Measurements from ENCODE around the gene MAP3K4.

MAP3K4 gene, protein sequence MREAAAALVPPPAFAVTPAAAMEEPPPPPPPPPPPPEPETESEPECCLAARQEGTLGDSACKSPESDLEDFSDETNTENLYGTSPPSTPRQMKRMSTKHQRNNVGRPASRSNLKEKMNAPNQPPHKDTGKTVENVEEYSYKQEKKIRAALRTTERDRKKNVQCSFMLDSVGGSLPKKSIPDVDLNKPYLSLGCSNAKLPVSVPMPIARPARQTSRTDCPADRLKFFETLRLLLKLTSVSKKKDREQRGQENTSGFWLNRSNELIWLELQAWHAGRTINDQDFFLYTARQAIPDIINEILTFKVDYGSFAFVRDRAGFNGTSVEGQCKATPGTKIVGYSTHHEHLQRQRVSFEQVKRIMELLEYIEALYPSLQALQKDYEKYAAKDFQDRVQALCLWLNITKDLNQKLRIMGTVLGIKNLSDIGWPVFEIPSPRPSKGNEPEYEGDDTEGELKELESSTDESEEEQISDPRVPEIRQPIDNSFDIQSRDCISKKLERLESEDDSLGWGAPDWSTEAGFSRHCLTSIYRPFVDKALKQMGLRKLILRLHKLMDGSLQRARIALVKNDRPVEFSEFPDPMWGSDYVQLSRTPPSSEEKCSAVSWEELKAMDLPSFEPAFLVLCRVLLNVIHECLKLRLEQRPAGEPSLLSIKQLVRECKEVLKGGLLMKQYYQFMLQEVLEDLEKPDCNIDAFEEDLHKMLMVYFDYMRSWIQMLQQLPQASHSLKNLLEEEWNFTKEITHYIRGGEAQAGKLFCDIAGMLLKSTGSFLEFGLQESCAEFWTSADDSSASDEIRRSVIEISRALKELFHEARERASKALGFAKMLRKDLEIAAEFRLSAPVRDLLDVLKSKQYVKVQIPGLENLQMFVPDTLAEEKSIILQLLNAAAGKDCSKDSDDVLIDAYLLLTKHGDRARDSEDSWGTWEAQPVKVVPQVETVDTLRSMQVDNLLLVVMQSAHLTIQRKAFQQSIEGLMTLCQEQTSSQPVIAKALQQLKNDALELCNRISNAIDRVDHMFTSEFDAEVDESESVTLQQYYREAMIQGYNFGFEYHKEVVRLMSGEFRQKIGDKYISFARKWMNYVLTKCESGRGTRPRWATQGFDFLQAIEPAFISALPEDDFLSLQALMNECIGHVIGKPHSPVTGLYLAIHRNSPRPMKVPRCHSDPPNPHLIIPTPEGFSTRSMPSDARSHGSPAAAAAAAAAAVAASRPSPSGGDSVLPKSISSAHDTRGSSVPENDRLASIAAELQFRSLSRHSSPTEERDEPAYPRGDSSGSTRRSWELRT (N-terminal part only)

DNA sequence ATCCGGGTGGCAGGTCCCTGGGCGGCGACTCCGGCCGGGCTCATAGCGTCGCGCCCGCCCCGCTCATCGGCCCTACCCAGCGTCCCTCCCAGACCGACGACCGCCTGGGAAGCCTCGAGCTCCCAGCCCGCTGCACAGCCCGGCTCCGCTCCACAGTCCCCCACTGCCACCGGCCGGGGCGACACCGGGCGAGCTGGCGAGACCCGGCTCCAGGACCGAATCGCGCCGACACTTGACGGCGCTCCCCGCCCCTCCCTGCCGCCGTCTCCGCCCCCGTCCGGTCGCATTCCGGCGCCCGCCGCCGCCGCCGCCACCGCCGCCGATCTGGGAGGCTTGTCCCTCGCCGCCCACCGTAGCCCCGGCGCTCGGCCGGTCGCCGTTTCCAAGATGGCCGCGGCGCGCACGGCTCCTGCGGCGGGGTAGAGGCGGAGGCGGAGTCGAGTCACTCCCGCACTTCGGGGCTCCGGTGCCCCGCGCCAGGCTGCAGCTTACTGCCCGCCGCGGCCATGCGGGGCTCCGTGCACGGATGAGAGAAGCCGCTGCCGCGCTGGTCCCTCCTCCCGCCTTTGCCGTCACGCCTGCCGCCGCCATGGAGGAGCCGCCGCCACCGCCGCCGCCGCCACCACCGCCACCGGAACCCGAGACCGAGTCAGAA is at the start of gene MAP3K4:
Gene MAP3K4 (plus strand): TSS at position 364 of the 655 bp plus-strand sequence. CDS start 163 bp downstream, at position 527.
- H3K27me3 ChIP-seq (ENCODE audit: insufficient read depth, low read length, poor library complexity, severe bottlenecking) = no peaks in the 10 kb centered on the region
- H4K20me1 ChIP-seq (ENCODE audit: insufficient read depth, low read length, poor library complexity, severe bottlenecking) = peaks cover 41% of the 10 kb centered on the region
- H3K79me2 ChIP-seq (ENCODE audit: insufficient read depth, low read length) = peaks cover 46% of the 10 kb centered on the region

DNA sequence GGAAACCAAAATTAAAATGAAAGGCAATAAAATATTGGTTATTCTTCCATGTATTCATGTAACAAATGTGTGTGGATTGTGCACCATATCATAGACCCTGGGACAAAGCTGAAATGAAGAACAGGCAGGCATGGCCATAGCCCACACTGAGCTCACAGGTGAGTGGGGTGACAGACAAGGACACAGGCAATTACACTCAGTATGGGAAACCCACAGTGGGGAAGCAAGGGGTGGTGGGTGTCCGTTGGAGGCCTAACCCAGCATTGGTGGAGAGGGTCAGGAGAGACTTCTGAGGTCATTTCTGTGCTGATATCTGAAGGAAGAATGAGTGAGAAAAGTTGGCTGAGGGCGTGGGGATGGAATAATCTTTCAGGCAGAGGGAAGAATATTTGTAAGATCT is 47.6 kb upstream of the MAP3K4 start:
- Histone ChIP-seq H3F3A (ENCODE audit: low read depth) (no peaks in the 10 kb centered on the region), H3K9ac (ENCODE audit: low read depth, low read length, poor library complexity, severe bottlenecking) (no peak overlapping the region), H3K4me3 (ENCODE audit: low read length, poor library complexity, severe bottlenecking) (no peak overlapping the region), H2AFZ (ENCODE audit: low read length) (no peak overlapping the region), H3K4me2 (ENCODE audit: low read depth, low read length, poor library complexity, severe bottlenecking) (no peak overlapping the region), H3K9me2 (replicated peaks; ENCODE audit: low read depth, low read length) (no peaks in the 10 kb centered on the region), H3K36me3 (ENCODE audit: insufficient read depth, low read length) (no peaks in the 10 kb centered on the region), H3K79me2 (ENCODE audit: insufficient read depth, low read length) (no peaks in the 10 kb centered on the region), H3K4me1 (ENCODE audit: insufficient read depth, low read length, poor library complexity, severe bottlenecking) (no peaks in the 10 kb centered on the region), H3K27me3 (ENCODE audit: insufficient read depth, low read length, poor library complexity, severe bottlenecking) (no peaks in the 10 kb centered on the region), H4K20me1 (ENCODE audit: insufficient read depth, low read length, poor library complexity, severe bottlenecking) (no peaks in the 10 kb centered on the region), H3K9me3 (ENCODE audit: insufficient read depth, low read depth, low read length) (peaks cover 4% of the 10 kb centered on the region; the same call in 1 of the 2 replicates)
- TF ChIP-seq EZH2phosphoT487 (IDR thresholded peaks at IDR 0.05; ENCODE audit: borderline replicate concordance) = no peak
- TF ChIP-seq, protein P1, sequence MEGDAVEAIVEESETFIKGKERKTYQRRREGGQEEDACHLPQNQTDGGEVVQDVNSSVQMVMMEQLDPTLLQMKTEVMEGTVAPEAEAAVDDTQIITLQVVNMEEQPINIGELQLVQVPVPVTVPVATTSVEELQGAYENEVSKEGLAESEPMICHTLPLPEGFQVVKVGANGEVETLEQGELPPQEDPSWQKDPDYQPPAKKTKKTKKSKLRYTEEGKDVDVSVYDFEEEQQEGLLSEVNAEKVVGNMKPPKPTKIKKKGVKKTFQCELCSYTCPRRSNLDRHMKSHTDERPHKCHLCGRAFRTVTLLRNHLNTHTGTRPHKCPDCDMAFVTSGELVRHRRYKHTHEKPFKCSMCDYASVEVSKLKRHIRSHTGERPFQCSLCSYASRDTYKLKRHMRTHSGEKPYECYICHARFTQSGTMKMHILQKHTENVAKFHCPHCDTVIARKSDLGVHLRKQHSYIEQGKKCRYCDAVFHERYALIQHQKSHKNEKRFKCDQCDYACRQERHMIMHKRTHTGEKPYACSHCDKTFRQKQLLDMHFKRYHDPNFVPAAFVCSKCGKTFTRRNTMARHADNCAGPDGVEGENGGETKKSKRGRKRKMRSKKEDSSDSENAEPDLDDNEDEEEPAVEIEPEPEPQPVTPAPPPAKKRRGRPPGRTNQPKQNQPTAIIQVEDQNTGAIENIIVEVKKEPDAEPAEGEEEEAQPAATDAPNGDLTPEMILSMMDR (conservative IDR thresholded peaks at IDR 0.05; ENCODE audit: low read length) = no peak

More for the DNA sequence above, at the start of gene MAP3K4:
- Histone ChIP-seq H3K4me3 (ENCODE audit: low read length, poor library complexity, severe bottlenecking) (peak within 1 kb of the TSS; percentile 97), H3K4me2 (ENCODE audit: low read depth, low read length, poor library complexity, severe bottlenecking) (peak within 1 kb of the TSS; percentile 94), H3K9me2 (replicated peaks; ENCODE audit: low read depth, low read length) (no peaks in the 10 kb centered on the region), H3K9ac (ENCODE audit: low read depth, low read length, poor library complexity, severe bottlenecking) (peak within 1 kb of the TSS; percentile 93), H3F3A (ENCODE audit: low read depth) (peaks cover 5% of the 10 kb centered on the region; the same call in 1 of the 2 replicates), H3K36me3 (ENCODE audit: insufficient read depth, low read length) (no peaks in the 10 kb centered on the region), H3K4me1 (ENCODE audit: insufficient read depth, low read length, poor library complexity, severe bottlenecking) (peaks cover 29% of the 10 kb centered on the region), H3K9me3 (ENCODE audit: insufficient read depth, low read depth, low read length) (no peaks in the 10 kb centered on the region), H2AFZ (ENCODE audit: low read length) (peak within 1 kb of the TSS; percentile 98)
- no peak for TF ChIP-seq EZH2phosphoT487 (IDR thresholded peaks at IDR 0.05; ENCODE audit: borderline replicate concordance)
- TF ChIP-seq, protein P1 (conservative IDR thresholded peaks at IDR 0.05; ENCODE audit: low read length) = no peak
